IPS-11a (cell line): Measurements from ENCODE around the gene KLK15.
"Not testable (repeated sequence)": the region's sequence is repeated elsewhere in the genome, so short reads cannot be mapped to it uniquely, and the experiment has no call there.

Experiments used
- H3K4me3 ChIP-seq: one replicate; pipeline ENCODE4 v1.5.1; 2013; ENCODE audit warnings: low read depth, low read length, control low read depth

The KLK15 gene

DNA sequence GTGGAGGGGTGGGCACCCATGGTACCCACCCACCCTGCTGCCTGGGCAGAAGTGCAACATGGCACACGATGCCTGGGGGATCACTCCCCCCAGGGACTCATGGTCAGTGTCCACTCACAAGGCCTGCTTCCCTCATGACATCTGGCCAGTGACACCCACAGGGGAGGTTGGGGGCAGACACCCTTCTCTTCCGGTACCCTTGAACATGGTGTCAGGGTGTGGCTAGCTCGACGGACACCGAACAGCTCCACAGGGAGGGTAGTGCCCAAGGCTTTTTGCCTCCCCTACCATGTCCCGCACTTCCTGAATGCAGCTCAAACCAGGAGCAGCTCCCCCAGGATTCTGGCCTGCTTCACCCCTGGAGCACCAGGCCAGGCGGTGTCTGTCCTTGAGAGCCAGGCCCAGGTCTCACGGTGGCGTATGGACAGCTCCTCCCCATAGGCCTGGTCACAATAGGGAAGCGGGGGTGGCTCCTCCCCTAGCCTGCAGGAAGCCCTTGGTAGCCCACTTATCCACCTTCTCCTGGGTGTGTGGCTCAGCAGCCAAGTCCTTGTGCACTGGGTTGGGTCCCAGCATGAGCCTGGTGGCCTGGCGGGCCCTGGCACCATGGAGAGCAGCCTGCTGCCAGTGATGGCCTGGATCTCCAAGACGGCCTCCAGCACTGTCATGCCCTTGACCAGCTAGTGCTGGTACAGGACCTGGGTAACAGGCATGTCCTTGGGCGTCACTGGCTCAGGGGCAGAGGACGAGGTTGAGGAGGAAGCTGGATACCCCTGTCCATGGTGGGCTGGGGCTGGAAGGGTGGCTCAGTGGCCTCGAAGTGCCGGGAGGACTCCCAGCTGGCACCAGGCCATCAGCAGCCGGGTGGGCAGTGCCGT is 35.4 kb downstream of the KLK15 start:
- no peak overlapping the region for H3K4me3 ChIP-seq

DNA sequence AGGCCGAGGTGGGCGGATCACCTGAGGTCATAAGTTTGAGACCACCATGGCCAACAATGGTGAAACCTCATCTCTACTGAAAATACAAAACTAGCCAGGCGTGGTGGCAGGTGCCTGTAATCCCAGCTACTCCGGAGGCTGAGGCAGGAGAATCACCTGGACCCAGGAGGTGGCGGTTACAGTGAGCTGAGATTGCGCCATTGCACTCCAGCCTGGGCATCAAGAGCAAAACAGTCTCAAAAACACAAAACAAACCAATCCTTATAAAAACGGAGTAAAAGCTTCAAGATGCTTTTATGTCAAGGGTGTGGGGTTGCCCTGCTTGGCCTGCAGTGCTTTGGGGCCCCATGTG is 36.0 kb downstream of the KLK15 start:
- H3K4me3 ChIP-seq: no peak overlapping the region

DNA sequence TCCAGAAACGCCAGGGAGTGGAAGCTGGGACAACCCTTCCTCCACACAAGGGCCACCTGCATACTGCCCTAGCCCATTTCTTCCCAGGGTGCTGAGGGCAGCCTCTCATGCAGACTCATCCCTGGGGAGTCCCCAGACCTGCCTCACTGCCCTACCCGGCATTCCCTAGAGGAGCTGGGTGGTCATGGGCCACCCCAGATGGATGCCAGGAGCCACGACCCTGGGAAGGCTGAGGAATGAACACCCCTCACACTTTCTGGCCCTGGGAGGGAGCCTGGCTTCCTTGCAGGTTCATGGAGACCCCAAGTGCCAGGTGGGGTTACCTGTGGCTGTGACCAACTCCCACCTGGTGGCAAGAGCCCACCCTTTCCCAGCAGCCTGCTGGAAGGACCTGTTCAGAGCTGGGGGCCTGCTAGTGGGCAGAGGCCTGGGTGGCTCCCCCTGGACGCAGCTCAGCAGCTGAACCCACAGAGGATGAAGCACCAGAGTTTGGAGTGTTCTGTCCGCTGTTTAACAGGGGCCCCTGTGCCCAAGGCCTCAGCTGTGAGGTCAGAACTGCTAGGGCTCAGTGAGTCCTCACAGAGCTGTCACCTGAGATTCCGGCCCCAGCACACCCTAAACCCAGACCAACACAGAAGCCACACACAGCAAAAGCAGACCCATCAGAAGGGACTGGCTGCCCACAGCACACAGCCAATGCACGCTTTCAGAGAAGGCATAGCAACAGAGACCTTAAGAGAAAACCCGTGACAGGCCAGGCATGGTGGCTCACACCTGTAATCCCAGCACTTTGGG is 36.5 kb downstream of the KLK15 start:
- H3K4me3 ChIP-seq: no peak overlapping the region

DNA sequence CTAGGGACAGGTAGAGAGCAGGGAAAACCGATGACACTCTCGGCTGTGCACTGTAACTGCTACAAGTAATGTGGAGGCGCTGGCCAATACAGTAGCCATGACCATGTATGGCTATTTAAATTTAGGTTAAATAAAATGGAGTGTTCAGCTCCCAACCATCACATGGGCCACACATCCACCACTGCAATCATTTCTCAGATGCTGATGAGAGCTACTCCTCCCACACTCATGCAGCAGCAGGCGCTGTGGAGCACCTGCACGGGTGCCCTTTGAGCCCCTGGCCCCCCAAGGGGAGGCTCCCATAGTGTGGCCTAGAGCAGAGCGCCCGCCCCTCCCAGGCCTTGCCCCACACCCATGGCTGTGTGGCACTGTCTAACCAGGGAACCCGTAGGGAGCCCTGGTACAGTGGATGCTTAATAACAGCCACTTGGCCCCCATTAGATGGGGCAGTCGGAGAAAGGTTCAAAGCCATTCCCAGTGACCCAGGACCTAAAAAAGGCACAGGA is 37.2 kb downstream of the KLK15 start:
- no peak overlapping the region for H3K4me3 ChIP-seq

DNA sequence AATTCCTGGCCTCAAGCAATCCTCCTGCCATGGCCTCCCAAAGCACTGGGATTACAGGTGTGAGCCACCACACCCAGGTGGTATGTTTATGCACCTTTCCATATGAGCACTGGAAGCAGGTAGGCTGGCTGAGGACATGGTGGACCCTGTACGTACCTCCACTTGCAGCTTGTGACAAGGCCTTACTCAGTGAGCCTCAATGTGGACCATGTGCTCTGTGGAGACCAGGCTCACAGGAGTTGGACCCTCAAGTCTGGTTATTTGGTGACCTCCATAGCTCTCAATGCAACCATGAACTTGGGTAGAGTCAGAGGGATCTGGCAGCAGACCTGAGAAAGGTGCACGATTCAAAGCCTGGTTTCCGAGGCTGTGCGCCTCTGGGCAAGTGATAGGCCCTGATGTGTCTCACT is 37.7 kb downstream of the KLK15 start:
- H3K4me3 ChIP-seq: no peak overlapping the region

DNA sequence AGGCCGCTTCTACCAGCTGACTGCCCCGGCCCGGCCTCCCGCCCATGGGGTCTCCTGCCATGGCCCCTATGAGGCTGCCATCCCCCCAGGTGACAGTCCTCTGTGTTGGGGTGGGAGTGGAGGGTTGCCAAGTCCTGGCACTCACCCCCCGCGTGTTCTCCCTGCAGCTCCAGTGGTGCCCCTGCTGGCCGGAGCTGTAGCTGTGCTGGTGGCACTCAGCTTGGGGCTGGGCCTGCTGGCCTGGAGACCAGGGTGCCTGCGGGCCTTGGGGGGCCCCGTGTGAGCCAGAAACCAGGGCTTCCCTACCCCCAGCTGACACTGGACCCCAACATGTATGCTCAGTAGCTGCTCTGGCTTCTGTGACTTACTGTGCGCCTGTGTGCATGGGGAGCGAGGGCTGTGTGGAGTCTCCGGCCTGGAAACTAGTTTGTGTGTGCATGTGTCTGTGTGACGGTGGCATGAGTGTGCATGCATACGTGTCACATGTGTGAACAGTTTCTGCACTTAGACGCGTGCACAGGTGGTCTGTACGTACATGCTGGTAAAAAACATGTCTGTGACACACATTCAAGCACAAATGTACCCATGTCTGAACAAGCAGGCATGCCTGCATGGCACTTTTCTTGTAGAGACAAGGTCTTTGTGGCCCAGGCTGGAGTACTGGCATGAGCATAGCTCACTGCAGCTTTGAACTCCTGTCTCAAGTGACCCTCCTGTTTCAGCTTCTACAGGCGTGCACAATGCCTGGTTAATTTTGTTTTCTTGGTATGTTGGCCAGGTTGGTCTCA is 38.3 kb downstream of the KLK15 start:
- H3K4me3 ChIP-seq: no peak overlapping the region

DNA sequence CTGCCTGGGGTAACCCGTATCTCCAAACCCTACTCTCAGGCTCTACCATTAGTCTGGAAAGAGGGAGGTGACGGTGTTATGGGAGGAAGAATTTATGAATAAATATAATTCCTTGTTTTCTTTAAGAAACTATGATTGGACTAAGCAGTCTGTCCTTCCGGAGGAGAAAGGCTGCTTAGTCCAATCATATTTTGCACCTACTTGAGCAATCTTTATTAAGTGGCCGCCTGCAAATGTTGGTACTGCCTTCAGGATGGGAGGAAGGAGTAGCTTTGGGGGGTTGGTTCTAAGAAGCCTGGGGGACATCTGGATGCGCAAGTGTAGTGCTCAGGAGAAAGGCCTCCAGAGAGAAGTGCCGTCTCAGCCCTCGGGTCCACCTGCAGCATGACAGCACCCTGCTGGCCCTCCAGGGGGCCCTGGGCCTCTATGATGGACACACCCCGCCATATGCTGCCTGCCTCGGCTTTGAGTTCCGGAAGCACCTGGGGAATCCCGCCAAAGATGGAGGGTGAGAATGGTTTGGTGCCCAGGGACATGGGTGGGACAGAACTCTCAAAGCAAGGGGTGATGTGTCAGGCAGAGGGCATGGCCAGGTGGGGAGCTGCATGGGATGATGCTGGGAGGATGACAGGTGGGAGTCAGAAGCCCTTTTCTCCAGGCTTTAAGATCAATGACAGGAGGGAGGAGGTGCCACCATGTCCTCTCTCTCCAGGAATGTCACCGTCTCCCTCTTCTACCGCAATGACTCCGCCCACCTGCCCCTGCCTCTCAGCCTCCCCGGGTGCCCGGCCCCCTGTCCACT is 39.1 kb downstream of the KLK15 start:
- H3K4me3 ChIP-seq: no peak overlapping the region

DNA sequence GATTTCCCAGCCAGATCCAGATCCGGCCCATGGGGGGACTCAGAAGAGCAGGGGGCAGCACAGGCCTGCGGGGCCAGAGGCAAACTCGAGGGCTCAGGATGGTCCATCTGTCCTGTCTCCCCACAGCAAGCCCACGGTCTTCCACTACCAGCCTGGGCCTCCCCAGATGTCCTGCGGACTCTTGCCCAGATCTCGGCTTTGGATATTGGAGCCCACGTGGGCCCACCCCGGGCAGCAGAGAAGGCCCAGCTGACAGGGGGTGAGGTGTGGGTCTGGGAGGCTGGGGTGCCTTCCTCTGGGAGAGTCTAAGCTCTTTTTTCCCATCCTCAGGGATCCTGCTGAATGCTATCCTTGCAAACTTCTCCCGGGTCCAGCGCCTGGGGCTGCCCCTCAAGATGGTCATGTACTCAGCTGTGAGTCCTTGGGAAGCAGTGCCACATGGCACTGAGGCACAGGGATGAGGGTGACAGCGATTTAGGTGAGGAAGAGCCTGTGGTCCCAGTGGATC is 39.8 kb downstream of the KLK15 start:
- H3K4me3 ChIP-seq: no peak overlapping the region

DNA sequence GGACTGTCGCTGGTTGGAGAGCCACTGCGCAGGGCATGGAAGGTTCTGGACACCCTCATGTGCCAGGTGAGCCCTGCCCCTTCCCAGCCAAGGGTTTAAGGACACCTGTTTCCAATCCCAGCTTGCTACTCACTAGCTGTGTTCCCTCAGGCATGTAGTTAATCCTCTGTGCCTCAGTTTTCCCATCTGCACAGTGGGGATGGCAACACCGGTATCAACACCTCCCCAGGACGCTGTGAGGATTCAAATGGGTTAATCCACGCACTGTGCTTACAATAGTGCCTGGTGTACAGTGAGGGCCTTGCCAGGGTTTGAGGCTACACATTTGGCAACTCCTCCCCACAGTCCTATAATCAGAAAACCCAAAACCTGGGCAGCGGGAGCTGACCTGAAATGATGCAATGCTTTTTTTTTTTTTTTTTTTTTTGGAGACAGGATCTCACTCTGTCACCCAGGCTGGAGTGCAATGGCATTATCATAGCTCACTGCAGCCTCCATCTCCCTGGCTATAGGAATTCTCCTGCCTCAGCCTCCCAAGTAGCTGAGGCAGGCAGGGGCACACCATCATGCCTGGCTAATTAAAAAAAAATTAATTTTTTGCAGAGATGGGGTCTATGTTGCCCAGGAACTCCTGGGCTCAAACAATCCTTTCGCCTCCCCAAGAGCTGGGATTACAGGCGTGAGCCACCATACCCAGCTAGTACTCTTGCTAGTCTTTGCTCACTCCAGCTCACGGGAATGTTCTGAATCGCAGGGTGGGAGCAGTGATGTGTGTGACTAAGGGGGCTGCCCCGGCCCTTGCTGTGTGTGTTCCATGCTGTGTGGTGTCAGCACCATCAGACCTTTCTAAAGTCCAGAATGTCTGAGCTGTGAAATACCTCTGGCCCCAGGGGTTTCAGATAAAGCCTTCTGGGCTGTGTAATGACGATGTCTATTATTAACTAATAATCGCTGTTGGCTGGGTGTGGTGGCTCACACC is 40.8 kb downstream of the KLK15 start:
- no peak overlapping the region for H3K4me3 ChIP-seq

DNA sequence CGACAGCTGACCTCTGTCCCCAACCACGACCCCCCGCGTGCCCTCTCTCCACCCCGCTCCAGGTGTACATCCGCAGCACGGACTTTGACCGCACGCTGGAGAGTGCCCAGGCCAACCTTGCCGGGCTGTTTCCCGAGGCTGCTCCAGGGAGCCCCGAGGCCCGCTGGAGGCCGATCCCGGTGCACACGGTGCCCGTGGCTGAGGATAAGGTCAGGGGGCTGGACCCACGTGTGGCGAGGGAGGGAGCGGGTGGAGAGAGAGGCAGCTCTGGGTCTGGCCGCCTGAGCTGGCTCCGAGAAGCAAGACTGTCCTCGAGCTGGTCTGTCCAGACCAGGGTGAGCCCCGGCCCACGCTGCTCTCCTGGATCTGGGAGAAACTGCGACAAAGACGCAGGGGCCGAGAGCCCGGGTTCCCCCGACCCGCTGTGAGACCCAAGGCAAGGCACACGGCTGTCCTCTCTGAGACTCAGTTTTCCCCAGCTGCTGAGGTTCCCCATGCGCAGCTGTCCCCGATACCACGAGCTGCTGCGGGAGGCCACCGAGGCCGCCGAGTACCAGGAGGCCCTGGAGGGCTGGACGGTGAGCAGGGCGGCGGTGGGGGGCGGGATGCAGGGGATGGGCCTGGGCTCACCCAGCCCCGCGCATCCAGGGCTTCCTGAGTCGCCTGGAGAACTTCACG is 41.6 kb downstream of the KLK15 start:
- H3K4me3 ChIP-seq: no peak overlapping the region

DNA sequence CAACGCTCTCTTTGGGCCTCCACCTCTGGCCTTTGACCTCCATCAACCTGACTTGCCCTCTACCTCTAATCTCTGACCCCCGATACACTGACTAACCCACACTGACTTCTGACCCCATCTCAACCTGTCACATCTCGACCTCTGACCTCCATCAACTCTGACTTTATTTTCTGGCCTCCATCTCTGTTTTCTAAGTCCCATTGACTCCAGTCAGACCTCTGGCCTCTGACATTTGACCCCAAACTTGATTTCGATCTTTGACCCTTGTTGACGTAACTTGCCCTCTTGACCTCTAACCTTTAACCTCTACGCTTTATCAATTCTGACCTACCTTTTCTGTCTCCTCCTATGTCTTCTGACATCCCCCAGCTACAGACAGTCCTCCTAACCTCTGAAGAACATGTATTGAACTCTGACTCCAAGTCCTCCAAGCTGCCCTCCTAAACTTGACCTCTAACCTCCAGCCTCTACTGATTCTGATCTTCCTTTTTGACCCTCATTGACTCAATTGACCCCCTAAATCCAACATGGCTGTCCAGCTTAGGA is 42.4 kb downstream of the KLK15 start:
- H3K4me3 ChIP-seq: no peak overlapping the region

DNA sequence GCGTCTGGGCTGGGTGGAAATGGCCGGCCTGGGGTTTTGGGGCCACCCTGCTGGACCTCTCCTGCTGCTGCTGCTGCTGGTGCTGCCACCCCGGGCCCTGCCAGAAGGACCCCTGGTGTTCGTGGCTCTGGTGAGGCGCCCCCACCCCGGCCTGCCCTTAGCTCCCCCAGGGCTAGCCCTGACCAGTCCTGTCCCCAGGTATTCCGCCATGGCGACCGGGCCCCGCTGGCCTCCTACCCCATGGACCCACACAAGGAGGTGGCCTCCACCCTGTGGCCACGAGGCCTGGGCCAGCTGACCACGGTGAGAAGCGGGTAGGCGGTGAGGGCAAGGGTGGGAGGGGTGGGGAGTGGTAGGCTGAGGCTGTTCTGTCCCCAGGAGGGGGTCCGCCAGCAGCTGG is 43.0 kb downstream of the KLK15 start, which contains the start of gene ACP4:
ACP4 (plus strand) TSS at position 20 of the 400 bp plus-strand sequence; CDS start at position 20, 0 bp downstream.
- no peak within 1 kb of the TSS for H3K4me3 ChIP-seq

DNA sequence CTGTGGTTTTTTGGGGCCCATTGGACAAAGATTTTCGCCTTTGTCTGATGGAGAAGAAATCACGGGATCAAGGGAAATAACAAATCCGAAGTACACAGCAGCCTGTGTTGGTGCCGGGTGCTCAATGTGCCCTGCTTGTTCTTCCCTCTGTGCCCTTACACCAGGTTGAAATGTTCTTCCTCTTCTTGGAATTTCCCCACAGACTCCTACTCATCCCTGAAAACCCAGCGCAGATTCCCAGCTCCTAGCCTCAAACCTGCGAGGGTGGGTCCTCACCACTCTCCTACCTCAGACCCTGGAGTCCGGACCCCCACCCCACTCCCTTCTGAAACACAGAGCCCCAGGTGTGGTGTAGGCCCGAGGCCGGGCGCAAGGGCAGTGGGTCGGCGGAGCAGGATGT is 48.0 kb downstream of the KLK15 start:
- H3K4me3 ChIP-seq: no peak overlapping the region

DNA sequence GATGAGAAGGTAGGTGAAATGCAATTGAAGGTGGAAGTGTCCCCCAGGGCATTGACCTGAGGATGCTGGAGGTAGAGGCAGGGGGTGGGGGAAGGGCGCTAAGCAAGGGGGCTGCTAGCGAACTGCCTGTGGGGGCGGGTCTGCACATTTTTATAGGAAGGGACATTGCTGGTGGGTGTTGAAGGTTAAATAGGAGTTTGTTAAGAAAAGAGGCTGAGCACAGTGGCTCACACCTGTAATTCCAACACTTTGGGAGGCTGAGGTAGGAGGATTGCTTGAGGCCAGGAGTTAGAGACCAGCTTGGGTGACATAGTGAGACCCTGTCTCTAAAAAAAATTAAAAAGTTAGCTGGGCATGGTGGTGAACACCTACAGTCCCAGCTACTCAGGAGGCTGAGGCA is 48.7 kb downstream of the KLK15 start:
- no peak overlapping the region for H3K4me3 ChIP-seq

DNA sequence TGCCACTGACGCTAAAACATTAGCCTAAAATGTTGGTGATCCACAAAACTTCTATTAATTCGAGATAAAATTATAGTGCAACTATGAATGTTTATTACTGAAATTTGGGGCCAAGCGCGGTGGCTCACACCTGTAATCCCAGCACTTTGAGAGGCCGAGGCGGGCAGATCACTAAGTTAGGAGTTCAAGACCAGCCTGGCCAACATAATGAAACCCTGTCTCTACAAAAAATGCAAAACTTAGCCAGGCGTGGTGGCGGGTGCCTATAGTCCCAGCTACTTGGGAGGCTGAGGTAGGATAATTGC is 49.6 kb downstream of the KLK15 start:
- not testable (repeated sequence) for H3K4me3 ChIP-seq

DNA sequence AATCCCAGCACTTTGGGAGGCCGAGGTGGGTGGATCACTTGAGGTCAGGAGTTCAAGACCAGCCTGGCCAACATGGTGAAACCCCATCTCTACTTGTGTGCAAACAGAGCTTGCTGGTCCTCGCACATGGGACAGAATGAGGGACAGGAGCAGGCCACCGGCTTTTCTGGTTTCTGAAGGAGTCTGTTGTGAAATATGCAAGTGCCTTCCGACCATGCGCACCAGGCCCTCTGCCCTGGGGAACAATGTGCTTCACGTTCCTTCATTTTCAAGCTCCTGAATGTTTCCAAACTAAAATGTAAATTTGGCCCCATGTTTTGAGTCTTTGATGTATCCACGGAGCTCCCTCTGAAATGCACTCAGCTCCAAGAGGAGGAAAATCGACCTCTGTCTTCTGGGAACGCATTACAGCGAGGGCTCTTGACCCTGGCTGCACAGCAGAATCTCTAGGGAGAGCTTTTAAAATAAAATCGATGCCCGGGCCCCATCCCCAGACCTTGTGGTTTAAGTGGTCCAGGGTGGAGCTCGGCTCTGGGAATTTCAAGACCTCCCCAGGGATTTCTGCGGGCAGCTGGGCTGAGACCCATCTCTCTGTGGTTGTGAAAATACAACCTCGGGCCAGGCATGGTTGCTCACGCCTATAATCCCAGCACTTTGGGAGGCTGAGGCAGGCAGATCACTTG is 52.5 kb downstream of the KLK15 start:
- H3K4me3 ChIP-seq: no peak overlapping the region

DNA sequence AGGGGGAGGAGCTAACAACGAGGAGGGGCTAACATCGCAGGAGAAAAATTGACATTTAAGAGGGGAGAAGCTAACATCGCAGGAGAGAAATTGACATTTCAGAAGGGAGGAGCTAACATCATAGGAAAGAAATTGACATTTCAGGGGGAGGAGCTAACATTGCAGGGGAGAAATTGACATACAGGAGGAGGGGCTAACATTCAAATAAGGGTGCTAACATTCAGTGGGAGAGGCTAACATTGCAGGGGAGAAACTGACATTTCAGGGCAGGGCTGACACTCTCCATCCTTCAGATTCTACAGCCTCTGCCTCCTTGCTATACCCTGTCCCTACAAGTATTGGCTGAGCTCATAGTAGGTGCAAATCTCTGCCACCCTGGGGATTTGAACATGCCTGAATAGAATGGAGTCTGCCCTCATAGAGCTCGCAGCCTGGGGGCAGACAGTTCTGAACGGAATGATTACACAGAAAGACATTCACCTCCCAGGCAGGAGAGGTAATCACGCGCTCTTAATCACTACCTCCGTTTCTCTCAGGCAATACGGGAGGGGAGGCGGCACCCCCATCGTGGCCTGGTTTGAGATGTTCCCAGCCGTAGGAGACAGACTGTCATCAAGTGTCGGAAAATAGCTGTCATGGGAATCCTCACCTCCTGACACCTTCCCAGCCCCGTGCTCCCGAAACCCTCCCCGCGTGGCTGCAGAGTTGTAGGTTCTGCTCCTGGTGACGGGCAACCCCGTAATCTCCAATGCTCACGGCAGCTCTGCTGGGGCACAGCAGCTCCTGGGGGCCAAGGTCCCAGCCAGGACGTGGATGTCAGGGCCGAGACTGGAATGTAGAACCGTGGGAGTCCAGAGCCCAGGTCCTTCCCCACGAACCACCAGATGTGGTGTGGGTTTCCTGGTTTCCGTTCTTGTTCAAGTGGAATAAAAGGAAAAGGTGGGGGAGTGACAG is 53.6 kb downstream of the KLK15 start:
- no peak overlapping the region for H3K4me3 ChIP-seq
